GM21447 (cell line): ENCODE results near the gene CNTN6.
"Not testable (repeated sequence)": the region's sequence is repeated elsewhere in the genome, so short reads cannot be mapped to it uniquely, and the experiment has no call there.

Experiments used
- ATAC-seq: cut with Tn5 transposase; IDR thresholded peaks from one replicate; pipeline ENCODE4 v1.9.1; 2021; ENCODE audit not compliant: unreplicated experiment

CNTN6 gene

GRCh38 chr3:1272546-1273265 is 179.9 kb downstream of the CNTN6 start:
- ATAC-seq = no peak

DNA sequence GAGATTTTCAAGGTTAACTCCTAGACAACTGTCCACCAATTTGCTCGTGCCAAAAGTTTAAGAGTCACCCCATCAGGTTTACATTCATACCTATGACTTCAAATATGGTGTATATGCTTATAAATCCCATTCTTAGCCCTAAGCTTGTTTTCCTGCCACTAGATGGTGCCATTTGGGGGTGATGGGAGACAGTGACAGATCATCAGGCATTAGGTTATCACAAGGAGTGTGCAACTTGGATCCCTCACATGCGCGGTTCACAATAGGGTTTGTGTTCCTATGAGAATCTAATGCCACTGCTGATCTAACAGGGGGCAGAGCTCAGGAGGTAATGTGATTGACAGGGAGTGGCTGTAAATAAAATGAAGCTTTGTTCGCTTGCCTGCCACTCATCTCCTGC is 182.7 kb downstream of the CNTN6 start:
- ATAC-seq = no peak

- no peak for ATAC-seq
Measured at GRCh38 chr3:1287815-1288214, 195.0 kb downstream of the CNTN6 start.

DNA sequence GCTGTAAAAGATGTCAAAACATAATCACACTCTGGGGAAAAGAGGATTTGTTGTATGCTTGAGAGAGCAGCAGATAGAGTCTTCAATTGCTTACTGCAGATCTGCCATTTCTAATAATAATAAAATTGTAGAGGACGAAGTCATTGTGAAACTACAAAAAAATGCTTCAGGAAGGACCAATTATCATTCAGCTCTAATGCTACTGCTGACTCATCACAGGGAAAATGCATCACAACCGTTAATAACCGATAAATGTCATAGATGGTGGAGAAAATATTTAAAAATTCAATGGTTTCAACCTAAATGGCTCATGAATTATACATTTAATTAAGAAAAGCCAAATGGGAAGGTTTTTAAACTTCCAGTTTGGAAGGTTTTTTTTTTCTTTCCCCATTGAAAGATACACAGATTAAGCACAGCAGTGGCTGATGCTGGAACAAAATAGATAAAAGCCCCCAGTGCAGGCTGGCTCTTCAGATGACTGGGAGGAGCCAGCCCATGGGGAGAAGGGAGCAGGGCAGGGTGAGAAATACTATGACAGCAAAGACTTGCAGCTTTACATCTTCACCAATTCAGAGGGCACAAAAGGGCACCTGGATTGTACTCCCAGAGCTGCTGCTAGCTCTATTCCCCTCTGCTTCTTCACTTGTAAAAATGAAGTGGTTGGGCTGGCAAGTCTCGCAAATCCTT is 196.1 kb downstream of the CNTN6 start:
- ATAC-seq = no peak

DNA sequence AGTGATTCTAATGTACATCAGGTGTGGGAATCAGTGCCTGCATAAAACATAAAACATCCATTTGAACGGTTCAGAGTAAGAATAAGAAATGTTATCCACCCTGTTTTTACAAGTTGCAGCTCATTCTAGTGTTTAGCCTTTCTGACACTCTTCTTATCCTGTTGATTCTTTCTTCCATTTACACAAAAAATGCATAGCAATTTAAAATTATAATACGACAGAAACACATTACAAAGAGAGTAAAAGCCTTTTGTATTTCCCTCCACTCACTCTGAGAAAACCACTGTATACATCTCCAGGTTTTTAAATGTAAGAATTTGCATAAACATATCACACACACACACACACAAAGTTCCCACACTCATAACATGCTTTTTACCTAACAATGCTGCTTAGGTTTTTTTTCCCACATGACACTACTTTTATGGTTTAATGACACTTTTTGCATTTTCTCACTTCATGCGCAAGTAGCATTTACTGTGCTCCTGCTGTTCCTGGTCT is 199.8 kb downstream of the CNTN6 start:
- ATAC-seq = no peak

DNA sequence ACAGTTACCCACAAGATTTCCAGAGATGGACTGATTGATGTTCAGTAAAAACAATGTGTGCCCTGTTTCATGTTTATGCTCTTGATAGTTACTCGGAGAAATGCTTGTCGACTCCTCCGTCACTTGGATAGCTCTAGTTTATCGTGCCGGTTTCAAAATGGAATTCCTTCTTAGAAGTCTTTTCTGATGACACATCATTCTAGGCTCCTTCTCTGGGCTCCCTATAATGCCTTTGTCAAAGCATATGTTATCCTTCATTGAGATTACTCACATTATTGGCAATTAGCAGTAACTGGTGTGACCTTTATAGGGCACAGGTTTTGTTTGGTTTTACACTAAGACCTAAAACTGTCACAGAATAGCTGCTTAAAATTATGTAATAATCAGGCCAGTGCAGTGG is 201.8 kb downstream of the CNTN6 start:
- no peak for ATAC-seq

DNA sequence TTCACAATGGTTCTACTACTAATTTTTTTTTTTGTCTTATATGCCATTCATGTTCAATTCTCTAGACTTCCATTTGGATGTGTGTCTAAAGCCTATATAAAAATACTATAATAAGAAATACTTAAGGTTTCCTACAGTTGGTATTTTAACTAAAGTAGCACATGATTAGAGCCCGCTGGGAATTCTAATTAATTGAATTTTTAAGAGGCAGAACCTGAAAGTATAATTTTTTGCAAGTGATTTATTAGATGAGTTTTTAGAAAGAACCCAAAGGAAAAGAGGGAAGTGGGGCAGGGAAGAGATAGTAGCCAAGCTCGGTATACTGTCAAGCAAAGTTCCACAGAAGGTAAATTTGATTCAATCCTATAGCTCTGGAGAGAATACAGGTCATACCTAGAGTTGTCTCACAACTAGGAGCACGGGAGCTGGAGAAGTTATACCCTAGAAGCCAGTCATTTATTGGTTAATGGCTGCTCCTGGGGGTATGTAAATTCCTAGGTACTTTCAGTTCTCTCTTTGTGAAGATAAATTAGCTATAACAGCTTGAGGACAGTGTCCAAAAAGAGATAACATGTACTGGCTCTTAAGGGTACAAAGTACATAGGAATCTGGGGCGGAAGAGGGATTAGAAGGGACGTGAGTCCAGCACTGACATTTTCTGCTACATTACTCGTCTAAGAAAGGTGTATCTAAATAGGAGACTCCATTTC is 225.6 kb downstream of the CNTN6 start:
- no peak for ATAC-seq

DNA sequence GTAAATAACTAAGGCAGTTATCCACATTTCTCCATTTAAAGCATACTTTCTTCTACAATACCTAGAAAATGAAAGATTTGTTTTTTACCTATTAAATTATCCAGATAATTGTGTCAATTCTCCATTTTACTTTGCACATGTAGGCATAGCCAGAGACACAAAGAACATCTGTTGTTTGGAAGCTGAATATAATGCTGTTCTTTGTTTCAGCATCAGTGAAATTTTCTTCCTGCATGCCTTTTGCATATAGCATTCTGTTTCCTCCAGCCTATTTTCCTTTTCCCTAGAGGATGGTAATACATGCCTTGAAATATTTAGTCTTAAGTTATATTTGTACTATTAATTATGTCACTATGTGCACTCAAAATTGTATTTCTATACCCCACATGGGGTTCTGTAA is 233.7 kb downstream of the CNTN6 start:
- no peak for ATAC-seq

- ATAC-seq = no peak
Measured at GRCh38 chr3:1330107-1330506, 237.3 kb downstream of the CNTN6 start.

GRCh38 chr3:1346386-1346785 is 253.6 kb downstream of the CNTN6 start:
- ATAC-seq = no peak

DNA sequence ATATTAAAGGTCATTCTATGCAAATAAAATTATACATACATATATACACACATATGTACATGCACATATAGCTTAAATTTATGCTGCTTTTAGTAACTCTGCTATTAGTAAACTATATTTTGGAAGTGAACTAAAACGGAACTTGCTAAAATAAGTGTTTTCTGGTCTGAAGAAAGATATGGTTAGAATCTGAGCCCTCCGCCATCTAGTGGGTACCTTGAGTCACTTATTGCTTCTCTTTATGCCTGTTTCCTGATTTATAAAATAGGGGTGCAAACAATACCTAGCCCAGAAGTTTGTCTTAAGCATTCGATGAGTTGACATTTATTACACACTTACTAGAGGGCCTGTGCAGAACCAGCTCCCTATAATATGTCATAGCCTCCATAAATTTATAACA is 255.7 kb downstream of the CNTN6 start:
- no peak for ATAC-seq

GRCh38 chr3:1350885-1351284 is 258.1 kb downstream of the CNTN6 start:
- no peak for ATAC-seq

DNA sequence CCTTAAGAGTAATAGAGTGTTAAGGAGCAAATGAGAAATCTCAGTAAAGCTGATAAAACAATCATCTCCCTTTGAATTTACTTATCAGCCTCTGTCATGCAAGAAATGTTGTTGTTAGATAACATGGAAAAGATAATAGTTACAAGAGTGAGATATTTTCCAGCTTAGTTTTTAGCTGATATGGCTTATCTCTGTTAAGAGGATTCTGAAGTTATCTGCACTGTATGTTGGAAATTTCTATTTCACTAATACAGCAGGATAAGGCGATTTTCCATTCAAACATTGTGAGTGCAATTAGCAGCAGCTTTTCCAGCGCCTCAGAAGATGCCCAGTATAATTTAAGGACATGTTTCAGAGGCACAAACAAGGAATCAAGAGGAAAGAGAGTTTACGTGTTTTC is 262.9 kb downstream of the CNTN6 start:
- ATAC-seq = no peak

- ATAC-seq = no peak
Measured at GRCh38 chr3:1356101-1356500, 263.3 kb downstream of the CNTN6 start.

GRCh38 chr3:1365528-1365927 is 272.7 kb downstream of the CNTN6 start:
- ATAC-seq = no peak

- no peak for ATAC-seq
Measured at GRCh38 chr3:1374471-1374870, 281.6 kb downstream of the CNTN6 start.

GRCh38 chr3:1375145-1375544 is 282.3 kb downstream of the CNTN6 start:
- ATAC-seq = no peak

DNA sequence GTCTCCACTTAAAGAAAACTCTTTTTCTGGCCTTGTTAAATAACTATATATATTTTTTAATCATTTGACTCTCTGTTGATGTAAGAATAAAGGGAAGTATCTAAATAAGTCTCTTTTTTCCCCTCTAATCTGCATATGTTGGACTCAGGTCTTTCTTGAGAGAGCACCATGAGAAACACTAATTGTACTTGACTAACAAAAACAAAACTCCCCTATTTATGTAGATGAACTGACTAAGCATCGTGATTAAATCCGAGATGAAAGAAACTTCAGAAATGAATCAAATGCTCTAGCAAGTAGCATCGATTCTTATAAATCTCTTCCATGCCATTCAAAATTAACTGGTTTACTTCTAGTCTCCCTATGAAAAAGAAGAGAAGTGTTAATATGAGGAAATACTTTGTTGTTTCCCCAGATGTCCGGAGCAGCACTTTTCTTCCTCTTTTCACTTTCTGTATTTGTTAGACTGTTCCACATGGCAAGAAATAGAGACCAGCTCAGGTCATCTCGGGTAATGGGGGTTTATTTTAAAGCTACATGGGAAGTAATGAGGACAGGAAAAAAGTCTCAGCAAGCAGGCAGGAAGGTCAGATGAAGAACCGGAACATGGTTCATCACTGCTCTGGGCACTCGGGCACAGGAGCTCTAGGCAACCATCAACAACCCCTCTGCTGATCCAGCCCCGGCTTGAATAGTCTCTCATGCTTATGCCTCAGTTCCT is 288.3 kb downstream of the CNTN6 start:
- peak; percentile 86 for ATAC-seq

DNA sequence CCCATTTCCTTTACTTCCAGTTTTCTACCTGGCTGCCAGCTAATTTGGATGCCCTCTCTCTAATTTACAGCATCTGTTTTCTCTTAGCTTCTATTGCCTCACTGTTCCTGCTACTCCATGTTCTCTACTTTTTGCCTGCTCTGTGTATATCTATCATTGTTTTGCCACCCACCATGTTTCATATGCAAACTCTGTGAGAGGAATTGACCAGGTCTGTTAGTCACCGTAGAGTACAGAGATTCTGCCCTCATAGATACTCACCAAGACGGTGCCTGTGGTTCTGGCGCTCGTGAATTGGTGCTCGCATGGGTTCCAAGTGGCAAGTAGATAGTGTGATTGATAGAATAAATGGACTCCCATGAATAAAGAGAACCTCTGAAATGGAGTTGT is 288.8 kb downstream of the CNTN6 start:
- peak; percentile 53 for ATAC-seq

DNA sequence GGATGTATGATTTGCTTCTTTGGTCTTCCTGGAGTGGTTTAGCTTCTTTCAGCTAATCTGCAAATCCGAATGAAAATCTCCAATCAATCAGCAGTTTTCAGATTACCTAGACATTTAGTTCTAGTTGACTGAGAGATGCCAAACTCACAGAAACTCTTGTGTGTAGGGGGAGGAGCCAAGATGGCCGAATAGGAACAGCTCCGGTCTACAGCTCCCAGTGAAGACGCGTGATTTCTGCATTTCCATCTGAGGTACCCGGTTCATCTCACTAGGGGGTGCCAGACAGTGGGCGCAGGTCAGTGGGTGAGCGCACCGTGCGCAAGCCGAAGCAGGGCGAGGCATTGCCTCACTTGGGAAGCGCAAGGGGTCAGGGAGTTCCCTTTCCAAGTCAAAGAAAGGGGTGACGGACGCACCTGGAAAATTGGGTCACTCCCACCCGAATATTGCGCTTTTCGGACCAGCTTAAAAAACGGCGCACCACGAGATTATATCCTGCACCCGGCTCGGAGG is 294.6 kb downstream of the CNTN6 start:
- not testable (repeated sequence) for ATAC-seq

DNA sequence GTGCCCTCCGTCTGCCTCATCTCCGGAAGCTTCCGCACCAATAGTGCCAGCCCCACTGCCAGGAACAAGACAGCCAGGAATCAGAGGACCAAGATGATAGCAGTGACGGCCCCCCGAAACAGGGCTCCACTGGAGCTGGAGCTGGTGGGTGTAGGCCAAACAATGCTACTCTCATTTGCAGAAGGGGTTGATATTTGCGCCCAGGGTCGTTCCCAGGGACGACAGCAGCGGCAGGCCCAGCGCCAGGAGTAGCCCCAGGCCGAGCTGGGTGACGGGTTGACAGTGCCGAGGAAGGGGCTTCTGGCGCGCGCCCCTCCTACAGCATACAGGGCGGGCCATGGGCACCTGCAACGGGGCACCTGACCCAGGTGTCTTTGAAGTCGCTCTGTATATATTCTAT is 301.4 kb downstream of the CNTN6 start:
- no peak for ATAC-seq
